Astrocyte of the spinal cord (primary cell): ENCODE measurements around the gene CLTB.
A peak's percentile ranks its signal among the peaks of the same experiment; 100 is the strongest.

Experiments used
- DNase-seq: peaks from one replicate; pipeline ENCODE4 v3.0.0; 2011; ENCODE audit warnings: low read depth, low spot score
- H3K4me3 ChIP-seq: 2 replicates; pipeline ENCODE4 v1.5.1; 2011; ENCODE audit warnings: low read depth, mild to moderate bottlenecking, low read length, moderate library complexity
- CTCF ChIP-seq: IDR thresholded peaks from 2 replicates; pipeline ENCODE4 v1.5.1; 2012; ENCODE audit warnings: low read depth, mild to moderate bottlenecking, low read length, inconsistent platforms
- in situ Hi-C: cut with HindIII; loops from 2 replicates; pipeline ENCODE4 v1.10.0; 2017; ENCODE audit warnings: low sequenced_read_pairs

Gene CLTB

GRCh38 chr5:176441921-176442323, 25.6 kb upstream of the CLTB start:
- H3K4me3 ChIP-seq = no peak overlapping the region
- TF ChIP-seq CTCF = no peak
- no peak for DNase-seq
- in situ Hi-C loops = no loop called here

- in situ Hi-C loops = no loop called here
- no peak overlapping the region for H3K4me3 ChIP-seq
- no peak for DNase-seq
- TF ChIP-seq CTCF = no peak
Observed at GRCh38 chr5:176440927-176441706, 24.8 kb upstream of the CLTB start.

- no peak overlapping the region for H3K4me3 ChIP-seq
- peak; percentile 81 for DNase-seq
- TF ChIP-seq CTCF = no peak
- in situ Hi-C loops = no loop called here
Observed at GRCh38 chr5:176438959-176439757, 22.8 kb upstream of the CLTB start.

- in situ Hi-C loops = no loop called here
- no peak overlapping the region for H3K4me3 ChIP-seq
- DNase-seq = peak; percentile 22
- no peak for TF ChIP-seq CTCF
Observed at GRCh38 chr5:176436656-176437055, 20.3 kb upstream of the CLTB start.

GRCh38 chr5:176432707-176433106, 16.4 kb upstream of the CLTB start:
- no peak for DNase-seq
- in situ Hi-C loops = no loop called here
- H3K4me3 ChIP-seq = no peak overlapping the region
- TF ChIP-seq CTCF = no peak

- no peak for TF ChIP-seq CTCF
- DNase-seq = no peak
- in situ Hi-C loops = no loop called here
- no peak overlapping the region for H3K4me3 ChIP-seq
Observed at GRCh38 chr5:176429972-176430371, 13.6 kb upstream of the CLTB start.
